Measurements from ENCODE around the gene ZBTB20.

The ZBTB20 gene

GRCh38 chr3:114502204-114502603 is 644.9 kb downstream of the ZBTB20 start:
- DNase-seq = no peak

- no peak for DNase-seq
These were observed 647.1 kb downstream of the ZBTB20 start for GRCh38 chr3:114499976-114500375.

DNA sequence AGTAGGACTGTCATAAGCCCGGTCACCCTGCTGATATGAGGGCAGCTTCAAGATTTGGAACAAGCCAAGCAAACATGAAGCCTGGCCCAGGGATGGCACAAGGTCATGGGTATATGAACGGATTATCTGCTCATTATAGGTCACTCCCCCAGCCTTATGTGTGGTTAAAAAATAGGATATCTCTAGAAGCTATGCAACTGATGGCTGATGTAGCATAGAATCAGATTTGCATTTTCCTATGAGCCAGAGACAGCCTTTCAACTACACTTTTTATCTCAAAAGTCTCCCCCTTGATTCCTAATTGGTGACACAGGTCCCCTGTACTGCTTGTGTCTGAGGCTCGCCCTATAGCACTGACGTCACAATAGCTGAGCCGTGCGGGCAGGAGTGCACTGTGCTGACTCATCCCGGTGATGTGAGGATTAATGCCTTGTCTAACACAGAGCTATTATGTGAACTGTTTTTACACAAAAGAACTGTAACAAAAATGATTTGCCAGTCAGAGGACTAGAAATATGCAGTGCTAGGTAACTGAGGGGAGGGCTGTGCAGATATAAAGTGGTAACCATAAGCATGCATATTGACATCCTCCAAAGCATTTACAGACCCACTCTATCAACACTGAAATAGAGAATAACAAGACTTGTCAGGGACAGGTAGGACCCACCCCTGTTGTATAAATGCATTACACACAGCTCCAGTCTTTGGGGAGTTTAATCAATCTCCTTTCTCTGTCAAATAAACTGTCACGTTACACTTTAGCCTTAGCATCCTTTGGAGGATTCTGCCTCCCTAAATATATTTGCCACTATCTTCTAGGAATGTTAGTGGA is 648.3 kb downstream of the ZBTB20 start:
- DNase-seq = peak; percentile 61

GRCh38 chr3:114496874-114497273 is 650.2 kb downstream of the ZBTB20 start:
- no peak for DNase-seq

GRCh38 chr3:114496466-114496865 is 650.6 kb downstream of the ZBTB20 start:
- DNase-seq = no peak

GRCh38 chr3:114496021-114496434 is 651.1 kb downstream of the ZBTB20 start:
- DNase-seq = no peak

DNA sequence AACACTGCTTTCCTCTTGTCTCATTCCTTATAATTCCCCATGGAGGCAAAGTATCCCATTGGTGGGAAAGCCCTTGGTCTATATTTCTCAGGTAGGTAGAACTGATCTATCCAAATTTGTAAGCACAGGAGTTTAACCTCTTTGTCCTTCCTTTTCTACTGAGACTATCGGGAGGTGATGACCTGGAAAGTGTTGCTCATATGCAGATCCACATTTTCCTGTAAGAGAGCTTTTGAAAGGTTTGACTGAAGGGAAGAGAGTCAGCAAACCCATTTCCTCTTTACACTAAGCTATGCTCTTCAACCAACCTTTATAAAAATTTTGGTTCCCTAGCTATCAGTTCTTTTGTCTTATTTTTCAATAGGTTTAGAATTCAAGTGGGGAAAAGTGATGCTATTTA is 652.6 kb downstream of the ZBTB20 start:
- DNase-seq = no peak

DNA sequence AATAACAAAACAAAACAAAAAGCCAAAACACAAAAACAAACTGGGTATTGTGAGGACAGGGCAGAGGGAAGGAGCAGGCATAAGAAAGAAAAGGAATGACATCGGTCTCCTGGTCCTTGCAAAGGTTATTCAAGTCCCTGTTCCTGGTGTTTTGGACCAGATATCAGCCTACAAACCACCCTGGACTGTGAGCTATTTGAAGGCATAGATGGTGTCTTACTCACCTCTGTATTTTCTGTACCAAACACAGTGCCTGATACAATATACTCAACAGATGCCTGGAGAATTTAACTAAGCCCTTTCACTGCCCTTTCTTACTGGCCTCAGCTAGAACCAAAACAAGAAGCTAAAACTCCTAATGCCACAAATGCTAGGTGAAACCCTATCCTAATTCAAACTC is 656.3 kb downstream of the ZBTB20 start:
- no peak for DNase-seq

- DNase-seq = no peak
These were observed 659.6 kb downstream of the ZBTB20 start for GRCh38 chr3:114487502-114487901.

GRCh38 chr3:114484919-114485318 is 662.2 kb downstream of the ZBTB20 start:
- no peak for DNase-seq

DNA sequence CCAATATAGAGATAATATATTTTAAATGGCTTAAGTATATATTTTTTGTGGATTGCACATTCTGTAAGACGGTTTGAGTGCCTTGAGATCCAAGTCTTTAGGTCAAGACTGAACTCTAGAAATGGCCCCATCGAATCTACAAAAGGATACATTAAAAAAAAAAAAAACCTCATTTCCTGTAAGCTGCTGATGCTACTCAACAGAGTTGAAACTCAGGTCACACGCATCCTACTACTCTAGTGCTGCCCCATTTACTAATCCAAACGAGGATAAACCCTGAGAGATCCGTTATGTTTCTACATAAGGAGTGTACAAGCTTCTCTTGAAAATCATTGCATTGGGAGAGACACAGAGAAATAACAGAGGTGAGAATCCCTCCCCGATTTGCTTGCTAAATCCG is 666.0 kb downstream of the ZBTB20 start:
- DNase-seq = no peak

- no peak for DNase-seq
These were observed 666.6 kb downstream of the ZBTB20 start for GRCh38 chr3:114480442-114480841.

DNA sequence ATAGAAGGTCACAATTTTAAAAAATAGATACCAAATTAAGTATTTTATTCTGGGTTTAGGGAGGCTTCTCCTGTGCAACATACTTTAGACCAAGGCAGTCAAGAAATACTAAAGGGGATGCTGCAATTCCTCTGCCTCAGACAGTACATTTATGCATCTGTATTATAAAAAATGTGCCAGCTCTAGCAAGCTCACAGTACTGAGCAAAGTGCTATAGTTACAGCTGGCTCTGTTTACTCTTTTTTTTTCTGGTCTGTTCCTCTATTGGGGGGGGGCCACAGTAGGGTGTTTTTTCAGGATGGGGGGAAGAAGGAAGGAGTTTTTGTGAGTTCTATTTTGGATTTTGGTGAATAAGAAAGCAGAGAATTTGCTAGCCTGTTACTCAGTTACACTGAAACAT is 668.3 kb downstream of the ZBTB20 start:
- no peak for DNase-seq

DNA sequence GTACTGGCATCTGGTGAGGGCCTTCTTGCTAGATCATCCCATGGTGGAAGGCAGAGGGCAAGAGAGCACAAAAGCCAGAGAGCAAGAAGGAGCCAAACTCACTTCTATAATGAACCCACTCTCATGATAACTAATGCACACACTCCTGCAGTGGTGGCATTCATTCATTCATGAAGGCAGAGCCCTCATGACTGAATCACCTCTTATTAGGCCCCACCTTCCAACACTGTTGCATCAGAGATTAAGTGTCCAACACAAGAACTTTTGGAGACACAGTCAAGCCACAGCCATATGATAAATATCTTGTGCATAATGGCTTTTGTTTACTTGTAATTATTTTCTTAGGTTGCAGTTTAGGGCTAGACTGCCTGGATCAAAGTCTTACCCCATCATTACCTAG is 670.6 kb downstream of the ZBTB20 start:
- DNase-seq = no peak

DNA sequence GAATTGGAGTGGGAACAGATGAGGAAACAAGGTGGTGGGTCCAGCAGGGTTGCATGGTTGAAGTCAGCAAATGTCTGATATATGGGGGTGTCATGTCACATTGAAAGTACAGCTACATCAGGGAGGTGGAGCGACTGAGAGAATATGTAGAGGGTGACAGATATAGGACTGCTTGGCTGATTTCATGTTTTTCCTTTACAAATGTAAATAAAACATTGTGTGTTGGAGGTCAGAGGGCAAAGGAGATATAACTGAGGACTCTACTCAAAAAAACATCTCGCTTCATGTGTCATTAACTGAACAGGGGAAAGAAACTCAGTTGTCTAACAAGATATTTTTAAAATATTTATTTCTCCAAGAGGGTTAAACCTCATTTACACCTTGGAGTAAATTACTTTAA is 675.6 kb downstream of the ZBTB20 start:
- DNase-seq = no peak

DNA sequence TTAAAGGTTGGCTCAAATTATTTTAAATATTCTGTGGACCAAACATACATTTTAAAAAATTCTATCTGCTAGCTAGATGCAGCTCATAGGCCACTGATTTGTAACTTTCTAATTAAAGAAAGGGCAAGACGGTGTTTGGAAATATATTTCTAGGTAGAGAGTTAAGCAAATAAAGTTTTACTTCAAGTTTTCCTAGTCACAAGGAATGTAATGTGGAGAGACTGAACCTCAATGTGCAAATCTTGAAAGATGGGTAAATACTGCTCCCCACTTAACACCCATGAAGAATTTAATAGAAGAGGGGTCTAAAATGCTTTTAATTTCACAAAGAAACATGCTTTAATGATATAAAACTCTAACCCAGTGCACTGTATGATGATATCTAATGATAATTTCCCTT is 678.0 kb downstream of the ZBTB20 start:
- DNase-seq = no peak

GRCh38 chr3:114466816-114467215 is 680.3 kb downstream of the ZBTB20 start:
- DNase-seq = no peak

DNA sequence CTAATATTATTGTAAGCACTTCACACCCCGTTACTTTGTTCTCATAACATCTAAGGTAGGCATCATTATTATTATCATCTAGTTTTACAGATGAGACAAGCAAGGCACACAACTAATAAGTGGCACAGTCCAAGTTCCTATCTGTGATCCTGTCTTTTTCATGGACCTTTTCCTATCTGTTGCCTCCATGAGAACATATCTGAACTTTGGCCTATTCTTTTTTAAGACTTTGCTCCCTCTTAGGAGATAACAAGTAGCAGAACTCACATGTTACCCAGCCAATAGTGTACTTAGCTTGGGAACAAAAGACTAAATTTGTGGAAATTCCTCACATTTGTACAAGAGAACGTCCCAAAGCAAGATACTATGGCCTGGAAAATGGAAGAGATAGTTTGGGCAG is 680.8 kb downstream of the ZBTB20 start:
- no peak for DNase-seq

- no peak for DNase-seq
These were observed 682.5 kb downstream of the ZBTB20 start for GRCh38 chr3:114464548-114464947.

GRCh38 chr3:114462750-114463149 is 684.3 kb downstream of the ZBTB20 start:
- DNase-seq = no peak

DNA sequence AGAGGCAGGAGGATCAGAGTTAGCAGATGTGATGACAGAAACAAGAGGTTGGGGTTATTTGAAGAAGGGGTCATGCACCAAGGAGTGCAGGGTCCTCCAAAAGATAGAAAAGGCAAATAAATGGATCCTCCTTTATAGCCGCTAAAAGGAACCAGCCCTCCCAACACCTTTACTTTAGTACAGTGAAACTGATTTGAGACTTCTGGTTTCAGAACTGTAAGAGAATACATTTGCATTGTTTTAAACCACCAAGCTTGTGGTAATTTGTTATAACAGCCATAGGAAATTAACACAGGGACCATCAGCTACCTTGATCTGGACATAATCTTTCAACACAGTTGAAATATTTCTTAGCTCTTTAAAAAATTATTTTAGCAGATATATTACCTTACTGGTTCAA is 686.6 kb downstream of the ZBTB20 start:
- no peak for DNase-seq

- no peak for DNase-seq
These were observed 690.3 kb downstream of the ZBTB20 start for GRCh38 chr3:114456742-114457141.

DNA sequence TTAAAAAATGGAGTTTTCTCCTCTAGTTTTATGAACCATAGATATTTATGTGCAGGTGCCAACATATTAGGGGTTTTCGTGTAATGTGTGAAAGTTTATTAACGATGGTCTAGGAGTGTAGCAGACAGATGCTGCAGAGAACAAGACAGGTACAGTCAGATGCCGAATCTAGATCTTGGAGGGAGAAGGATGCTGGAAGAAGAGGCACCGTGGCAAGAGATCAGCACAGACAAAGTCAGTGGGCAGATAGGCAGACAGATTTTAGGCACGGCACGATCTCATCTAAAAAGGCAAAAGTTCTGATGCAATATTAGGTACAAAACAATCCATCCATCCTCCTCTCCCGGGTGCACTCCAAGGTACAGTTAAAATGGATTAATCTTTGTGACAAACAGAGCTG is 691.7 kb downstream of the ZBTB20 start:
- no peak for DNase-seq

DNA sequence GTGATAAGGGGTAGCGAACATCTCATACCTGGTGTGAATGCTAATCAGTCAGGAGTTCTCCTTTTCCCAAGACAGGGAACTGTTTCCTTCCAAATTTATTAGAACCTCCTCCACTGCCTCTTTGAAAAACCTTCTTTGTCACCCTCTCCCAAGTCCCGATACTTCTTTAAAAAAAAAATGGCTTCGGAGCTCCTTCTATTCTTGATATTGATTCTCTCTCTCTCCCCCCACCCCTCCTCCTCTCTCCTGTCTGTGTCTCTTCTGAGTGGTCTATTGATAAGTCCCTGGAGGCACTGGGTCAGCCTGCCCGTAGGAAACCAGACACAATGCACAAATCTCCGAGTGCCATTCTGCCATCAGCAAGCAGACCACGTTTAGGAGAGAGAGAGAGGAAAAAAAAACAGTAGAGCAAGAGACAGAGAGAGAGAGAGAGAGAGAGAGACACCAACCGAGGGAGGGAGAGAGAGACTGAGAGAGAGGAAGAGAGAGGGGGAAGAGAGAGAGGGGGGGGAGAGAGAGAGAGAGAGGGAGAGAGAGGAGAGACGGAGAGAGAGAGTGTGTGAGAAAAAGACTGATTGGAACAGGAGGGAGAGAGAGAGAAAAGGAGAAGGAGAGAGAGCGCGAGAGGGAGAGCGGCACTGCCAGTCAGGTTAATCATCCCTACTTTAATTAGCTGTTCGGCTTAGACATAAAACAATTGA is 692.4 kb downstream of the ZBTB20 start:
- peak; percentile 60 for DNase-seq

GRCh38 chr3:114453361-114453780 is 693.7 kb downstream of the ZBTB20 start:
- no peak for DNase-seq

Data from COR-L47 (cell line).